Peyer's patch (tissue), 4 donors: ENCODE results near the gene ERVK3-1. TPM values are rescaled to one million over a fixed set of nuclear protein-coding genes. Genes with fewer than 3 reads are reported as not detected.

Experiments used
- DNase-seq, 3 donors: peaks; one replicate each; pipeline ENCODE4 v3.0.0-alpha.2; 2017 to 2019
- H3K27ac ChIP-seq, 4 donors: fragments of 200-600 bp; sonication (generic); one replicate each; pipeline ENCODE4 v1.5.1; 2016 to 2019
- H3K27me3 ChIP-seq, 2 donors: fragments of 200-600 bp; sonication (generic); one replicate each; pipeline ENCODE4 v1.5.1; 2019
- H3K36me3 ChIP-seq, 3 donors: fragments of 200-600 bp; sonication (generic); one replicate each; pipeline ENCODE4 v1.5.1; 2016 to 2019
- H3K4me1 ChIP-seq, 4 donors: fragments of 200-600 bp; sonication (generic); one replicate each; pipeline ENCODE4 v1.5.1; 2016 to 2019
- H3K4me3 ChIP-seq, 4 donors: fragments of 200-600 bp; sonication (generic); 1 replicate in 3 of 4; 2 replicates in 1 of 4; pipeline ENCODE4 v1.5.1; 2016 to 2019; ENCODE audit warnings: mild to moderate bottlenecking in 1 of 4
- H3K9me3 ChIP-seq, 4 donors: fragments of 200-600 bp; sonication (generic); one replicate each; pipeline ENCODE4 v1.5.1; 2016 to 2019; ENCODE audit warnings: mild to moderate bottlenecking in 1 of 4
- POLR2A ChIP-seq, 2 donors: fragments of 450-650 bp; IDR thresholded peaks; one replicate each; pipeline ENCODE4 v1.5.1; 2017; ENCODE audit warnings: antibody characterized with exemption in 2 of 2, mild to moderate bottlenecking in 2 of 2, moderate library complexity in 2 of 2
- total RNA-seq, 4 donors: library from RNA; depleted of rRNA; stranded (reverse); fragments of >200 nt; gene quantifications; one replicate each; pipeline ENCODE4 v1.1.0, GENCODE V29; 2016
- TF ChIP-seq, protein P1 (sequence below), 6 experiments: fragments of 450-650 bp in 4 of 6; fragments of 200-600 bp in 2 of 6; sonication (generic) in 1 of 6; IDR thresholded peaks; one replicate each; pipeline ENCODE4 v1.5.1; 2017 to 2019; ENCODE audit warnings: antibody characterized with exemption in 6 of 6, mild to moderate bottlenecking in 3 of 6, moderate library complexity in 1 of 6

The ERVK3-1 gene
- total RNA-seq, 4 donors from 2014 or later, result 41.3 to 54.2 (median 47.2) TPM

GRCh38 chr19:58317476-58318072 lies 12.4 kb downstream of the ERVK3-1 start:
- TF ChIP-seq POLR2A (IDR thresholded peaks at IDR 0.05), result no peak
- TF ChIP-seq, protein P1, sequence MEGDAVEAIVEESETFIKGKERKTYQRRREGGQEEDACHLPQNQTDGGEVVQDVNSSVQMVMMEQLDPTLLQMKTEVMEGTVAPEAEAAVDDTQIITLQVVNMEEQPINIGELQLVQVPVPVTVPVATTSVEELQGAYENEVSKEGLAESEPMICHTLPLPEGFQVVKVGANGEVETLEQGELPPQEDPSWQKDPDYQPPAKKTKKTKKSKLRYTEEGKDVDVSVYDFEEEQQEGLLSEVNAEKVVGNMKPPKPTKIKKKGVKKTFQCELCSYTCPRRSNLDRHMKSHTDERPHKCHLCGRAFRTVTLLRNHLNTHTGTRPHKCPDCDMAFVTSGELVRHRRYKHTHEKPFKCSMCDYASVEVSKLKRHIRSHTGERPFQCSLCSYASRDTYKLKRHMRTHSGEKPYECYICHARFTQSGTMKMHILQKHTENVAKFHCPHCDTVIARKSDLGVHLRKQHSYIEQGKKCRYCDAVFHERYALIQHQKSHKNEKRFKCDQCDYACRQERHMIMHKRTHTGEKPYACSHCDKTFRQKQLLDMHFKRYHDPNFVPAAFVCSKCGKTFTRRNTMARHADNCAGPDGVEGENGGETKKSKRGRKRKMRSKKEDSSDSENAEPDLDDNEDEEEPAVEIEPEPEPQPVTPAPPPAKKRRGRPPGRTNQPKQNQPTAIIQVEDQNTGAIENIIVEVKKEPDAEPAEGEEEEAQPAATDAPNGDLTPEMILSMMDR (IDR thresholded peaks at IDR 0.05), result no peak
- Histone ChIP-seq H3K36me3 (peaks cover 0 to 28% (median 2%) of the 10 kb centered on the region in 3 donors), H3K4me3 (no peak overlapping the region), H3K27me3 (no peaks in the 10 kb centered on the region), H3K9me3 (no peaks in the 10 kb centered on the region), H3K27ac (no peak overlapping the region), H3K4me1 (no peaks in the 10 kb centered on the region)
- peak in 1 of 3 donors; percentile 6 for DNase-seq

GRCh38 chr19:58318297-58318696 lies 13.1 kb downstream of the ERVK3-1 start:
- Histone ChIP-seq H3K4me3 (no peak overlapping the region), H3K4me1 (no peaks in the 10 kb centered on the region), H3K36me3 (peaks cover 0 to 20% (median 0%) of the 10 kb centered on the region in 3 donors), H3K27me3 (no peaks in the 10 kb centered on the region), H3K9me3 (no peaks in the 10 kb centered on the region), H3K27ac (no peak overlapping the region)
- peak in 1 of 3 donors; percentile 10 for DNase-seq
- no peak for TF ChIP-seq POLR2A (IDR thresholded peaks at IDR 0.05)
- TF ChIP-seq, protein P1 (IDR thresholded peaks at IDR 0.05), result no peak

DNA sequence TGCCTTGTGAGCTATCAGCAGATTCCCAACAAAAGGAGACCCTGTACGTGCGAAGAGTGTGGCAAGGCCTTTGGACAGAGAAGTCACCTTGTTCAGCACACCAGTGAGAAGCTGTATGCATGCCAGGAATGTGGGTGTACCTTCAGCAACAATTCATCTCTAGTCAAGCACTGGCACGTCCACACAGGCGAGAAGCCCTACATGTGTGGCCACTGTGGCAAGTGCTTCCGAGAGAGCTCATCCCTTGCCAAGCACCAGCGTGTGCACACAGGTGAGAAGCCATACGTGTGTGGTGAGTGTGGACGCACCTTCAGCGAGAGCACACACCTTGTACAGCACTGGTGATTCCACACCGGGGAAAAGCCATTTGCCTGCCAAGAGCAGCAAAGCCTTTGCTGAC lies 14.1 kb downstream of the ERVK3-1 start:
- peak in 1 of 3 donors; percentile 32 for DNase-seq
- no peak overlapping the region for H3K4me3 ChIP-seq
- TF ChIP-seq, protein P1 (IDR thresholded peaks at IDR 0.05), result no peak
- TF ChIP-seq POLR2A (IDR thresholded peaks at IDR 0.05), result no peak
- H3K4me1 ChIP-seq, result no peaks in the 10 kb centered on the region
- no peaks in the 10 kb centered on the region for H3K9me3 ChIP-seq
- H3K36me3 ChIP-seq, result peaks cover 0 to 13% (median 0%) of the 10 kb centered on the region in 3 donors
- H3K27ac ChIP-seq, result no peak overlapping the region
- no peaks in the 10 kb centered on the region for H3K27me3 ChIP-seq

- peak overlapping the region in 1 of 4 donors; percentile 68 for H3K4me3 ChIP-seq
These were observed 20.3 kb downstream of the ERVK3-1 start for GRCh38 chr19:58325311-58326022.

GRCh38 chr19:58326501-58326913 lies 21.3 kb downstream of the ERVK3-1 start:
- DNase-seq, result no peak

More at GRCh38 chr19:58325311-58326022, 20.3 kb downstream of the ERVK3-1 start:
- H3K27ac ChIP-seq, result no peak overlapping the region
- no peaks in the 10 kb centered on the region for H3K9me3 ChIP-seq
- peaks cover 0 to 24% (median 7%) of the 10 kb centered on the region in 4 donors for H3K4me1 ChIP-seq
- no peak for DNase-seq
- no peaks in the 10 kb centered on the region for H3K27me3 ChIP-seq
- no peaks in the 10 kb centered on the region for H3K36me3 ChIP-seq
- TF ChIP-seq POLR2A (IDR thresholded peaks at IDR 0.05), result no peak
- TF ChIP-seq, protein P1 (IDR thresholded peaks at IDR 0.05), result no peak

More at GRCh38 chr19:58326501-58326913, 21.3 kb downstream of the ERVK3-1 start:
- Histone ChIP-seq H3K36me3 (no peaks in the 10 kb centered on the region), H3K4me3 (peak overlapping the region; percentile 56 to 92 (median 70)), H3K27ac (peak overlapping the region; percentile 71 to 94 (median 87)), H3K9me3 (no peaks in the 10 kb centered on the region), H3K4me1 (peaks cover 0 to 24% (median 7%) of the 10 kb centered on the region in 4 donors), H3K27me3 (no peaks in the 10 kb centered on the region)
- TF ChIP-seq, protein P1 (IDR thresholded peaks at IDR 0.05), result no peak
- TF ChIP-seq POLR2A (IDR thresholded peaks at IDR 0.05), result no peak
